Large intestine (tissue), 1 donor: Measurements from ENCODE around the gene CHST4. TPM values are rescaled to one million over a fixed set of nuclear protein-coding genes. Genes with fewer than 3 reads are reported as not detected.

Experiments
- polyA plus RNA-seq: library from polyadenylated mRNA; unstranded; fragments of 120-200 nt; gene quantifications from one replicate; pipeline ENCODE4 v1.2.1, GENCODE V29; 2013

The CHST4 gene
- polyA plus RNA-seq, 1 donor: 0.12 TPM

Other genes starting within 250 kb of the CHST4 start
- 34.9 TPM for gene CMTR2, start 237.0 kb upstream of the CHST4 start, polyA plus RNA-seq
- 1.5 TPM for gene CALB2, start 167.7 kb upstream of the CHST4 start, polyA plus RNA-seq
- gene TLE7, start 84.4 kb upstream of the CHST4 start, polyA plus RNA-seq: not detected
- 11.6 TPM for gene ZNF23, start 64.2 kb upstream of the CHST4 start, polyA plus RNA-seq
- gene ZNF19, start 37.1 kb upstream of the CHST4 start, polyA plus RNA-seq: 8.1 TPM
- 0.22 TPM for gene TAT, start 50.7 kb downstream of the CHST4 start, polyA plus RNA-seq
- 67.3 TPM for gene MARVELD3, start 99.8 kb downstream of the CHST4 start, polyA plus RNA-seq
- gene PHLPP2, start 198.3 kb downstream of the CHST4 start, polyA plus RNA-seq: 19.6 TPM